PC-9 (cell line): Measurements from ENCODE around the gene IMPG2.

ENCODE experiments used
- EZH2 ChIP-seq: fragments of 200-600 bp; sonication (generic); IDR thresholded peaks from 2 replicates; pipeline ENCODE4 v1.8.0; 2017; ENCODE audit warnings: antibody characterized with exemption, low read depth
- TF ChIP-seq, protein P1 (sequence below): fragments of 200-600 bp; sonication (generic); conservative IDR thresholded peaks from 2 replicates; pipeline ENCODE4 v1.6.1; 2017; ENCODE audit warnings: mixed run types, antibody characterized with exemption, mild to moderate bottlenecking, moderate library complexity

- TF ChIP-seq, protein P1, sequence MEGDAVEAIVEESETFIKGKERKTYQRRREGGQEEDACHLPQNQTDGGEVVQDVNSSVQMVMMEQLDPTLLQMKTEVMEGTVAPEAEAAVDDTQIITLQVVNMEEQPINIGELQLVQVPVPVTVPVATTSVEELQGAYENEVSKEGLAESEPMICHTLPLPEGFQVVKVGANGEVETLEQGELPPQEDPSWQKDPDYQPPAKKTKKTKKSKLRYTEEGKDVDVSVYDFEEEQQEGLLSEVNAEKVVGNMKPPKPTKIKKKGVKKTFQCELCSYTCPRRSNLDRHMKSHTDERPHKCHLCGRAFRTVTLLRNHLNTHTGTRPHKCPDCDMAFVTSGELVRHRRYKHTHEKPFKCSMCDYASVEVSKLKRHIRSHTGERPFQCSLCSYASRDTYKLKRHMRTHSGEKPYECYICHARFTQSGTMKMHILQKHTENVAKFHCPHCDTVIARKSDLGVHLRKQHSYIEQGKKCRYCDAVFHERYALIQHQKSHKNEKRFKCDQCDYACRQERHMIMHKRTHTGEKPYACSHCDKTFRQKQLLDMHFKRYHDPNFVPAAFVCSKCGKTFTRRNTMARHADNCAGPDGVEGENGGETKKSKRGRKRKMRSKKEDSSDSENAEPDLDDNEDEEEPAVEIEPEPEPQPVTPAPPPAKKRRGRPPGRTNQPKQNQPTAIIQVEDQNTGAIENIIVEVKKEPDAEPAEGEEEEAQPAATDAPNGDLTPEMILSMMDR, result no peak
- no peak for TF ChIP-seq EZH2
Observed at GRCh38 chr3:101312545-101312944, 7.8 kb downstream of the IMPG2 start.
